Sigmoid colon (tissue), 7 donors: ENCODE measurements around the gene ENDOU. TPM values are rescaled to one million over a fixed set of nuclear protein-coding genes. Genes with fewer than 3 reads are reported as not detected.

Experiments used
- DNase-seq: peaks from one replicate; pipeline ENCODE4 v3.0.0-alpha.2; 2019
- H3K27ac ChIP-seq, 4 donors: fragments of 200-600 bp; sonication (generic); one replicate each; pipeline ENCODE4 v1.5.1; 2016 to 2019; ENCODE audit warnings: mild to moderate bottlenecking in 1 of 4
- H3K27me3 ChIP-seq, 3 donors: fragments of 200-600 bp; sonication (generic); one replicate each; pipeline ENCODE4 v1.5.1; 2019; ENCODE audit warnings: mild to moderate bottlenecking in 1 of 3
- H3K36me3 ChIP-seq, 4 donors: fragments of 200-600 bp; sonication (generic); one replicate each; pipeline ENCODE4 v1.5.1; 2016 to 2019
- H3K4me1 ChIP-seq, 4 donors: fragments of 200-600 bp; sonication (generic); one replicate each; pipeline ENCODE4 v1.5.1; 2017 to 2019
- H3K4me3 ChIP-seq, 4 donors: fragments of 200-600 bp; sonication (generic); one replicate each; pipeline ENCODE4 v1.5.1; 2017 to 2019; ENCODE audit warnings: mild to moderate bottlenecking in 2 of 4, moderate library complexity in 1 of 4
- H3K9me3 ChIP-seq, 4 donors: fragments of 200-600 bp in 3 of 4; sonication (generic) in 3 of 4; one replicate each; pipeline versions ENCODE4 v1.5.1 to v1.6.1; 2013 to 2019
- EP300 ChIP-seq, 4 donors: sonication (generic); formaldehyde crosslinking; IDR thresholded peaks; one replicate each; pipeline ENCODE4 v1.6.1; 2017; ENCODE audit warnings: antibody characterized with exemption in 4 of 4
- POLR2A ChIP-seq, 2 donors: fragments of 450-650 bp; IDR thresholded peaks; one replicate each; pipeline ENCODE4 v1.6.1; 2016; ENCODE audit warnings: antibody characterized with exemption in 2 of 2, mild to moderate bottlenecking in 2 of 2, moderate library complexity in 2 of 2
- POLR2AphosphoS5 ChIP-seq, 4 donors: sonication (generic); formaldehyde crosslinking; IDR thresholded peaks; one replicate each; pipeline ENCODE4 v1.6.1; 2017; ENCODE audit warnings: antibody characterized with exemption in 4 of 4
- WGBS, 2 donors: extraction: QIAGEN DNeasy Blood & Tissue Kit; methylation state at CpG; one replicate each; pipeline ENCODE4 v1.1.7; 2013; 5-methylcytosine and 5-hydroxymethylcytosine counted together
- intact Hi-C: fragments of 100-400 bp; cut with DNase I; formaldehyde crosslinking; loops from one replicate; pipeline ENCODE4 v1.15.1; 2023
- polyA plus RNA-seq, 3 donors: library from polyadenylated mRNA; stranded (reverse); fragments of 200-250 nt; gene quantifications; one replicate each; pipeline ENCODE4 v1.2.3, GENCODE V29; 2013
- total RNA-seq, 4 donors: library from RNA; depleted of rRNA; stranded (reverse); fragments of >200 nt; gene quantifications; one replicate each; pipeline ENCODE4 v1.1.0, GENCODE V29; 2016
- TF ChIP-seq, protein P1 (sequence below), 4 experiments: fragments of 450-650 bp in 3 of 4; fragments of 200-600 bp in 1 of 4; IDR thresholded peaks; one replicate each; pipeline ENCODE4 v1.5.1; 2016 to 2019; ENCODE audit warnings: antibody characterized with exemption in 4 of 4, mild to moderate bottlenecking in 3 of 4, moderate library complexity in 2 of 4
- donor health status: healthy with polysubstance abuse.
- donor health status: Bipolar disorder and iron deficiency.
- donor health status: healthy.

The ENDOU gene
- total and polyA plus RNA-seq, 7 donors: 0.25 to 1.6 (median 0.43) TPM; not detected in 3

DNA sequence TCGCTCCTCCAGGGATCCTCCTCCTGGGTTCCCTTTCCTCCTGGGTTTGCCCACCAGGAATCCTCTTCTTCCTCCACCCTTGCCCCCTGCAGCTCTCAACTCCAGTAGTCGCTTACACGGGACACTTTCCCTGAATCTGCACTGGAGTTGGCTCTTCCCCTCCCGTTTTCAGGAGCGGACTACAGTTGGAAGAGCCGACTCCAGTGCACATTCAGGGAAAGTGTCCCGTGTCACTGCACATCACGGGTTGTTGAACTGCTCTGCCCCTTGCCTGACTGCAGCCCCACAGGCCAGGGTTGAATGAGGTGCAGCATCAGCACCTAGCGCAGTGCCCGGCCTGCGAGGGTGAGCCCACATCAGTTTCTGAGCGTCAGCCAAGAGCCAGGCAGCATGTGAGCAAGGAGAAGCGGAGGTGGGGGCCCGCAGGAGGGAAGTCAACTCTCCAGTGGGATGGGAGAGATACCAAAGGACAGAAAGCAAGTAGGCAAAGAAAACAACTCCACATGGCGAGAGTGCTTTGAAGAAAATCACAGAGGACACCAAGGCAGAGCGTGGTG is 20.3 kb upstream of the ENDOU start:
- Histone ChIP-seq H3K27ac (no peak overlapping the region), H3K4me3 (no peak overlapping the region), H3K4me1 (peaks cover 0 to 11% (median 5%) of the 10 kb centered on the region in 4 donors), H3K27me3 (no peaks in the 10 kb centered on the region), H3K36me3 (no peaks in the 10 kb centered on the region), H3K9me3 (no peaks in the 10 kb centered on the region)
- intact Hi-C loops: loop anchor here (2.0 kb wide), 1 partner anchor 93 kb away; no protein-coding TSS in a partner anchor
- no peak for DNase-seq
- WGBS, 2 donors: 90% methylated on average over 16 of the region's 16 CpGs
- TF ChIP-seq POLR2AphosphoS5 (IDR thresholded peaks at IDR 0.05) (no peak), POLR2A (IDR thresholded peaks at IDR 0.05) (no peak), EP300 (IDR thresholded peaks at IDR 0.05) (no peak)
- TF ChIP-seq, protein P1, sequence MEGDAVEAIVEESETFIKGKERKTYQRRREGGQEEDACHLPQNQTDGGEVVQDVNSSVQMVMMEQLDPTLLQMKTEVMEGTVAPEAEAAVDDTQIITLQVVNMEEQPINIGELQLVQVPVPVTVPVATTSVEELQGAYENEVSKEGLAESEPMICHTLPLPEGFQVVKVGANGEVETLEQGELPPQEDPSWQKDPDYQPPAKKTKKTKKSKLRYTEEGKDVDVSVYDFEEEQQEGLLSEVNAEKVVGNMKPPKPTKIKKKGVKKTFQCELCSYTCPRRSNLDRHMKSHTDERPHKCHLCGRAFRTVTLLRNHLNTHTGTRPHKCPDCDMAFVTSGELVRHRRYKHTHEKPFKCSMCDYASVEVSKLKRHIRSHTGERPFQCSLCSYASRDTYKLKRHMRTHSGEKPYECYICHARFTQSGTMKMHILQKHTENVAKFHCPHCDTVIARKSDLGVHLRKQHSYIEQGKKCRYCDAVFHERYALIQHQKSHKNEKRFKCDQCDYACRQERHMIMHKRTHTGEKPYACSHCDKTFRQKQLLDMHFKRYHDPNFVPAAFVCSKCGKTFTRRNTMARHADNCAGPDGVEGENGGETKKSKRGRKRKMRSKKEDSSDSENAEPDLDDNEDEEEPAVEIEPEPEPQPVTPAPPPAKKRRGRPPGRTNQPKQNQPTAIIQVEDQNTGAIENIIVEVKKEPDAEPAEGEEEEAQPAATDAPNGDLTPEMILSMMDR (IDR thresholded peaks at IDR 0.05): no peak

GRCh38 chr12:47744778-47745436 is 19.6 kb upstream of the ENDOU start:
- no peak overlapping the region for H3K27ac ChIP-seq
- intact Hi-C loops: loop anchor here (2.0 kb wide), 1 partner anchor 94 kb away; no protein-coding TSS in a partner anchor
- 82 to 86% methylated on average over 8 of the region's 8 CpGs for WGBS, 2 donors
- DNase-seq: no peak
- no peak overlapping the region for H3K4me3 ChIP-seq
- H3K9me3 ChIP-seq: no peaks in the 10 kb centered on the region
- H3K36me3 ChIP-seq: no peaks in the 10 kb centered on the region
- peaks cover 0 to 11% (median 5%) of the 10 kb centered on the region in 4 donors for H3K4me1 ChIP-seq
- H3K27me3 ChIP-seq: no peaks in the 10 kb centered on the region
- TF ChIP-seq, protein P1 (IDR thresholded peaks at IDR 0.05): no peak
- no peak for TF ChIP-seq POLR2AphosphoS5 (IDR thresholded peaks at IDR 0.05)

- intact Hi-C loops: loop anchor here (2.0 kb wide), 1 partner anchor 95 kb away; no protein-coding TSS in a partner anchor
These were observed 18.8 kb upstream of the ENDOU start for GRCh38 chr12:47744005-47744651.

GRCh38 chr12:47743311-47743860 is 18.1 kb upstream of the ENDOU start:
- 77 to 85% methylated on average over 9 of the region's 9 CpGs for WGBS, 2 donors
- H3K27me3 ChIP-seq: no peaks in the 10 kb centered on the region
- no peaks in the 10 kb centered on the region for H3K9me3 ChIP-seq
- peaks cover 0 to 13% (median 5%) of the 10 kb centered on the region in 4 donors for H3K4me1 ChIP-seq
- intact Hi-C loops: no loop called here
- H3K27ac ChIP-seq: no peak overlapping the region
- H3K4me3 ChIP-seq: no peak overlapping the region
- no peaks in the 10 kb centered on the region for H3K36me3 ChIP-seq
- TF ChIP-seq EP300 (IDR thresholded peaks at IDR 0.05): no peak
- TF ChIP-seq POLR2A (IDR thresholded peaks at IDR 0.05): no peak
- TF ChIP-seq, protein P1 (IDR thresholded peaks at IDR 0.05): no peak
- no peak for TF ChIP-seq POLR2AphosphoS5 (IDR thresholded peaks at IDR 0.05)
- no peak for DNase-seq

More at GRCh38 chr12:47744005-47744651, 18.8 kb upstream of the ENDOU start:
- TF ChIP-seq POLR2AphosphoS5 (IDR thresholded peaks at IDR 0.05) (no peak), POLR2A (IDR thresholded peaks at IDR 0.05) (no peak)
- TF ChIP-seq, protein P1 (IDR thresholded peaks at IDR 0.05): peak in 2 of 4 experiments; percentile 4 to 53
- no peak overlapping the region for H3K4me3 ChIP-seq
- no peaks in the 10 kb centered on the region for H3K36me3 ChIP-seq
- H3K27ac ChIP-seq: no peak overlapping the region
- 28 to 42% methylated on average over 10 of the region's 10 CpGs for WGBS, 2 donors
- H3K9me3 ChIP-seq: no peaks in the 10 kb centered on the region
- peaks cover 0 to 11% (median 5%) of the 10 kb centered on the region in 4 donors for H3K4me1 ChIP-seq
- DNase-seq: no peak
- H3K27me3 ChIP-seq: no peaks in the 10 kb centered on the region
